K562 (cell line): ENCODE data around the gene ANKMY1. TPM values are rescaled to one million over a fixed set of nuclear protein-coding genes. Genes with fewer than 3 reads are reported as not detected.

ENCODE experiments used
- ATAC-seq: fragments of 200-7000 bp; cut with Tn5 transposase; 3 replicates; pipeline ENCODE4 v1.9.1; 2020; ENCODE audit warnings: moderate library complexity
- BruUV-seq: library from RNA; stranded (reverse); fragments of 400-500 nt; replicated peaks from 2 replicates; lab custom pipeline; 2021; lab: Mats Ljungman, UMichigan
- CTCF ChIA-PET: fragments of 300-600 bp; formaldehyde crosslinking; extraction: SDS; loops from one replicate; lab custom pipeline; 2021; ENCODE audit warnings: low intra/inter-chr PET ratio; lab: Yijun Ruan, JAX
- POLR2A ChIA-PET: fragments of 300-600, 350-650 bp; sonication (Branson Sonifier 250); formaldehyde crosslinking; extraction: SDS; loops from one replicate; lab custom pipeline; 2021; ENCODE audit warnings: antibody characterized with exemption, inconsistent platforms; lab: Yijun Ruan, JAX
- DNase-seq, 4 experiments: peaks; one replicate each; pipeline versions ENCODE4 v3.0.0 to v3.0.0-alpha.2; 2011 to 2018; ENCODE audit warnings: low spot score in 3 of 4, mixed read lengths in 3 of 4; ENCODE audit errors: extremely low read depth in 1 of 4
- FAIRE-seq: peaks from 2 replicates; lab custom pipeline; 2011; peaks lifted over from hg19 to GRCh38; lab: Jason Lieb, UNC
- H2AFZ ChIP-seq: 2 replicates; pipeline ENCODE4 v1.6.0; 2011; ENCODE audit warnings: low read depth, low read length, control low read depth, inconsistent platforms
- H3K27ac ChIP-seq: fragments of 200-600 bp; 3 replicates; pipeline ENCODE4 v1.8.0; 2011; ENCODE audit warnings: low read depth, mild to moderate bottlenecking, control low read depth, inconsistent platforms, low read length, moderate library complexity, mixed read lengths; ENCODE audit errors: extremely low read depth
- H3K27me3 ChIP-seq, 2 experiments: fragments of 300-600 bp in 1 of 2; 2 replicates in 1 of 2; 3 replicates in 1 of 2; pipeline versions ENCODE4 v1.6.0 to v1.8.0; 2011; ENCODE audit warnings: inconsistent platforms in 2 of 2, low read length in 2 of 2, mild to moderate bottlenecking in 1 of 2, mixed read lengths in 1 of 2, moderate library complexity in 1 of 2; ENCODE audit not compliant: control insufficient read depth in 2 of 2, insufficient read depth in 2 of 2
- H3K36me3 ChIP-seq: fragments of 300-600 bp; 3 replicates; pipeline ENCODE4 v1.8.0; 2011; ENCODE audit warnings: mild to moderate bottlenecking, low read length, inconsistent platforms; ENCODE audit not compliant: control insufficient read depth, insufficient read depth
- H3K4me1 ChIP-seq, 2 experiments: fragments of 200-600 bp in 1 of 2; replicated peaks in 1 of 2; 2 replicates in 1 of 2; 3 replicates in 1 of 2; pipeline versions ENCODE4 v1.5.1 to v1.8.0; 2011; ENCODE audit warnings: inconsistent platforms in 2 of 2, low read length in 2 of 2, mild to moderate bottlenecking in 1 of 2, mixed read lengths in 1 of 2, moderate library complexity in 1 of 2; ENCODE audit not compliant: control insufficient read depth in 2 of 2, insufficient read depth in 2 of 2
- H3K4me2 ChIP-seq: 2 replicates; pipeline ENCODE4 v1.6.1; 2011; ENCODE audit warnings: low read length, control low read depth, inconsistent platforms, mixed read lengths; ENCODE audit not compliant: insufficient read depth
- H3K4me3 ChIP-seq: fragments of 200-600 bp; sonication (generic), shearing (Covaris generic); 2 replicates; pipeline ENCODE4 v1.5.1; 2016; ENCODE audit warnings: control low read depth, inconsistent platforms
- H3K79me2 ChIP-seq: fragments of 200-600 bp; 3 replicates; pipeline ENCODE4 v1.8.0; 2011; ENCODE audit warnings: low read length, inconsistent platforms; ENCODE audit not compliant: control insufficient read depth, insufficient read depth
- H3K9ac ChIP-seq, 2 experiments: 2 replicates each; pipeline versions ENCODE4 v1.6.0 to v1.6.1; 2011; ENCODE audit warnings: low read depth in 2 of 2, low read length in 2 of 2, control low read depth in 1 of 2, inconsistent platforms in 1 of 2, mild to moderate bottlenecking in 1 of 2, mixed read lengths in 1 of 2; ENCODE audit not compliant: insufficient read depth in 1 of 2
- H3K9me1 ChIP-seq: one replicate; pipeline ENCODE4 v1.6.0; 2011; ENCODE audit warnings: inconsistent platforms, mild to moderate bottlenecking, low read length, moderate library complexity; ENCODE audit not compliant: control insufficient read depth, insufficient read depth
- H3K9me3 ChIP-seq: replicated peaks from 2 replicates; pipeline ENCODE4 v1.5.1; 2011; ENCODE audit warnings: low read depth, low read length, inconsistent platforms; ENCODE audit not compliant: control insufficient read depth, insufficient read depth
- H4K20me1 ChIP-seq: replicated peaks from 2 replicates; pipeline ENCODE4 v1.6.1; 2011; ENCODE audit warnings: low read length, inconsistent platforms, mixed read lengths; ENCODE audit not compliant: control insufficient read depth, insufficient read depth
- BMI1 ChIP-seq: fragments of 150-350 bp; IDR thresholded peaks from 2 replicates; pipeline ENCODE4 v1.6.1; 2014; ENCODE audit warnings: low read length
- EHMT2 ChIP-seq: fragments of 450-650 bp; IDR thresholded peaks from 2 replicates; pipeline ENCODE4 v1.6.1; 2018; ENCODE audit warnings: antibody characterized with exemption
- FIP1L1 ChIP-seq: fragments of 200-400 bp; formaldehyde crosslinking; IDR thresholded peaks from 2 replicates; pipeline ENCODE4 v1.6.1; 2018; ENCODE audit warnings: mild to moderate bottlenecking, low read depth, low read length; ENCODE audit not compliant: poor library complexity, severe bottlenecking
- RBM14 ChIP-seq: fragments of 200-400 bp; formaldehyde crosslinking; IDR thresholded peaks from 2 replicates; pipeline ENCODE4 v1.6.1; 2018; ENCODE audit warnings: low read depth, mild to moderate bottlenecking, low read length, moderate library complexity, borderline replicate concordance; ENCODE audit not compliant: insufficient read depth
- RFX7 ChIP-seq: fragments of 250-450 bp; sonication (Bioruptor Pico); IDR thresholded peaks from 2 replicates; pipeline ENCODE4 v1.5.1; 2021; ENCODE audit warnings: mild to moderate bottlenecking
- SRSF3 ChIP-seq: fragments of 200-400 bp; formaldehyde crosslinking; IDR thresholded peaks from 2 replicates; pipeline ENCODE4 v1.6.1; 2016; ENCODE audit warnings: mild to moderate bottlenecking, low read length, moderate library complexity; ENCODE audit not compliant: insufficient read depth
- ZNF589 ChIP-seq: fragments of 200-800 bp; sonication (Bioruptor generic); IDR thresholded peaks from 2 replicates; pipeline ENCODE4 v1.6.1; 2016; ENCODE audit warnings: low read depth, missing genetic modification characterization, missing compliant biosample characterization
- ZNF780A ChIP-seq: fragments of 250-450 bp; sonication (Bioruptor Pico); IDR thresholded peaks from 2 replicates; pipeline ENCODE4 v1.5.0; 2021; ENCODE audit warnings: mild to moderate bottlenecking
- WGBS: fragments of 100-300 bp; shearing (Covaris generic); methylation state at CpG from one replicate; pipeline ENCODE4 v1.1.6; 2016; ENCODE audit warnings: low coverage, mixed read lengths; ENCODE audit not compliant: insufficient coverage; ENCODE audit errors: missing lambda C conversion rate; 5-methylcytosine and 5-hydroxymethylcytosine counted together
- in situ Hi-C: fragments of 300-500 bp; cut with MboI; formaldehyde crosslinking; loops from 4 replicates; pipeline ENCODE4 v1.15.0; 2018; ENCODE audit warnings: inconsistent platforms, mixed read lengths
- intact Hi-C: fragments of 100-400 bp; cut with micrococcal nuclease; formaldehyde crosslinking; loops from 2 replicates; pipeline ENCODE4 v1.14.2; 2022
- polyA plus RNA-seq, 8 experiments: library from polyadenylated mRNA; depleted of rRNA in 4 of 8; stranded (reverse) in 5 of 8; unstranded in 3 of 8; fragments of >200 nt; fragmentation: Nextera tagmentation in 2 of 8; fragmentation: Illumina TruSeq in 1 of 8; extraction: Ambion mirVana in 2 of 8; extraction: Trizol in 1 of 8; gene quantifications; 2 replicates each; pipeline versions ENCODE4 v1.2.1 to v1.2.3, GENCODE V29; 2011 to 2014; ENCODE audit warnings: inconsistent platforms in 1 of 8, missing spikeins in 1 of 8
- total RNA-seq, 7 experiments: library from RNA; depleted of rRNA in 6 of 7; stranded (reverse); fragments of >200 nt in 6 of 7; fragmentation: Illumina TruSeq in 2 of 7; extraction: Trizol in 2 of 7; gene quantifications; 2 replicates each; pipeline versions ENCODE4 v1.2.1 to v1.2.3, GENCODE V29; 2011 to 2021; ENCODE audit warnings: low replicate concordance in 1 of 7

Gene ANKMY1
- total and polyA plus RNA-seq, 9 of the 15 experiments (the other 6 are each of a cell fraction or from before 2014, with no cell fraction given) = 0.75 to 15.1 (median 11.7) TPM

DNA sequence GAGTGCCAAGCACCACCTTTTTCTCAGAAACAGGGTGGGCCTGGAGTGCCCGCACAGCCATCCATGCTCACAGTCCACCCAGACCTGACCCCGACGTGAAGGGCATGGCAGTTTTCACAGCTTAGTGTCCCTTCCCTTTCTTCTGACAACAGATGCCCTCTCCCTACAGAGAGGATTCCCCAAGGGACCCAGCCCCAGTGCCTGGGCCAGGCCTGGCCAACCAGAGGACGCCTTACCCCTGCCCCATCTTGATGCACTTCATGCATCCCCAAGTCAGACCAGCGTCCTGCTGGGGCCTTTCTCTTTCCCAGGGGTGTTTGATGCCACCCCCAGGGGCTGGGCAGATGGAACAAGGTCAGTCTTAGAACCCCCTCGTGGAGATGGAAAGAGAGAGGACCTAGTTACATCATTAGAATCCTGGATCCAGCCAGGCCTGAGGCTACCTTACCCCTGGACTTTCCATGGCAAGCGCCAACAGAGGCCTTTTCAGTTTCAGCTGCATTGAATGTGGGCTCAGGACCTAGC is 3.8 kb downstream of the ANKMY1 start (continued):
- TF ChIP-seq ZNF780A (CRISPR knock-in tag) (no peak), ZNF589 (CRISPR knock-in tag) (no peak), FIP1L1 (no peak), RFX7 (no peak)
- TF ChIP-seq, all 486 proteins: peak for 0

- no peak overlapping the region for H3K4me2 ChIP-seq
- no peaks in the 10 kb centered on the region for H4K20me1 ChIP-seq
- peaks cover 2% of the 10 kb centered on the region; the same call in 1 of the 2 replicates for H3K9me3 ChIP-seq
- no peak overlapping the region for H3K4me3 ChIP-seq
- ChIA-PET CTCF (no interaction called here), POLR2A (interaction anchor here (0.6 to 1.1 kb wide), 2 partner anchors 9 to 341 kb away, joined by 3 read pairs; no protein-coding TSS in a partner anchor)
- no peak overlapping the region for H2AFZ ChIP-seq
- TF ChIP-seq SRSF3 (no peak), RBM14 (no peak), EHMT2 (no peak), BMI1 (no peak)
- H3K27me3 ChIP-seq = no peaks in the 10 kb centered on the region
- no peaks in the 10 kb centered on the region for H3K9me1 ChIP-seq
- FAIRE-seq (no peak), DNase-seq (no peak), ATAC-seq (no peak)
- WGBS = 0% methylated on average over 1 of the region's 1 CpG
- no peak overlapping the region for H3K9ac ChIP-seq
- in situ Hi-C loops (no loop called here), intact Hi-C loops (no loop called here)
- H3K4me1 ChIP-seq = no peaks in the 10 kb centered on the region; a peak in 1 of 5 replicates
- H3K79me2 ChIP-seq = peaks cover 15% of the 10 kb centered on the region
- no TSS peak for BruUV-seq
- H3K36me3 ChIP-seq = peaks cover 40% of the 10 kb centered on the region; the same call in 2 of the 3 replicates
- H3K27ac ChIP-seq = no peak overlapping the region
These were observed 6.0 kb downstream of the ANKMY1 start for GRCh38 chr2:240551811-240552210.
